Glutamatergic neuron (in vitro differentiated cells): ENCODE results near the gene SPATS1. TPM values are rescaled to one million over a fixed set of nuclear protein-coding genes. Genes with fewer than 3 reads are reported as not detected.
"Not testable (repeated sequence)": the region's sequence is repeated elsewhere in the genome, so short reads cannot be mapped to it uniquely, and the experiment has no call there.

Experiments
- DNase-seq: peaks from one replicate; pipeline ENCODE4 v3.0.0; 2022
- H3K27ac Mint-ChIP-seq: one replicate; pipeline ENCODE4 v1.8.0; 2020; ENCODE audit warnings: mild to moderate bottlenecking, mixed read lengths, inconsistent platforms; ENCODE audit not compliant: unreplicated experiment
- H3K27me3 Mint-ChIP-seq: one replicate; pipeline ENCODE4 v1.8.0; 2020; ENCODE audit warnings: mild to moderate bottlenecking, moderate library complexity, mixed read lengths, inconsistent platforms; ENCODE audit not compliant: unreplicated experiment
- H3K36me3 Mint-ChIP-seq: one replicate; pipeline ENCODE4 v1.8.0; 2020; ENCODE audit warnings: mild to moderate bottlenecking, mixed read lengths, inconsistent platforms; ENCODE audit not compliant: unreplicated experiment
- H3K4me1 Mint-ChIP-seq: one replicate; pipeline ENCODE4 v1.8.0; 2020; ENCODE audit warnings: mild to moderate bottlenecking, low read depth, mixed read lengths, inconsistent platforms; ENCODE audit not compliant: unreplicated experiment
- H3K4me3 Mint-ChIP-seq: one replicate; pipeline ENCODE4 v1.8.0; 2020; ENCODE audit warnings: mild to moderate bottlenecking, mixed read lengths, inconsistent platforms; ENCODE audit not compliant: unreplicated experiment
- H3K9me3 Mint-ChIP-seq: one replicate; pipeline ENCODE4 v1.8.0; 2020; ENCODE audit warnings: mild to moderate bottlenecking, moderate library complexity, mixed read lengths, inconsistent platforms; ENCODE audit not compliant: unreplicated experiment
- total RNA-seq: library from RNA; stranded (reverse); fragmentation: NEBNext Ultra II Directional; extraction: Animal tissue kit (Norgen Biotek cat#: 25700); gene quantifications from one replicate; pipeline ENCODE4 v1.2.1, GENCODE V29; 2021; ENCODE audit not compliant: unreplicated experiment
- TF ChIP-seq, protein P1 (sequence below): fragments of 200-600 bp; sonication (generic); IDR thresholded peaks from one replicate; pipeline ENCODE4 v1.5.0; 2021; ENCODE audit not compliant: partially characterized antibody, unreplicated experiment

Gene SPATS1
- total RNA-seq, 1 donor from 2014 or later = not detected

DNA sequence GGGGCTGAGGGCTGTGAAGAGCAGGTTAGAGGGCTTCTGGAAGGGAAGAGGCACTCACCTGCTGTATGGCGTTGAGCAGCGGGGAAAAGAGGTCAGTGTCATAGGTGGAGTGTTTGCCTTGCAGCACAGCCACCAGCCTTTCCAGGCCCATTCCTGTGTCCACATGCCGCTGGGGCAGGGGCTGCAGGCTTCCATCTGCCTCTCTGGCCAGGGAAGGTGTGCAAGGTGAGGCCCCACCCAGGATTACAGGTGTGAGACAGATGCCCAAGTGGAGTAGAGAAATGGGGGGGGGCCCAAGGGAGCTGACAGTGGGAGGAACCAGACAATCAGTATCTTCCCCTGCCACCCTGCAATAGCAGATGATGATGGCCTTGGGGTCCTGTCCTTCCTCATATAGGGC, 32.2 kb upstream of the SPATS1 start:
- TF ChIP-seq, protein P1, sequence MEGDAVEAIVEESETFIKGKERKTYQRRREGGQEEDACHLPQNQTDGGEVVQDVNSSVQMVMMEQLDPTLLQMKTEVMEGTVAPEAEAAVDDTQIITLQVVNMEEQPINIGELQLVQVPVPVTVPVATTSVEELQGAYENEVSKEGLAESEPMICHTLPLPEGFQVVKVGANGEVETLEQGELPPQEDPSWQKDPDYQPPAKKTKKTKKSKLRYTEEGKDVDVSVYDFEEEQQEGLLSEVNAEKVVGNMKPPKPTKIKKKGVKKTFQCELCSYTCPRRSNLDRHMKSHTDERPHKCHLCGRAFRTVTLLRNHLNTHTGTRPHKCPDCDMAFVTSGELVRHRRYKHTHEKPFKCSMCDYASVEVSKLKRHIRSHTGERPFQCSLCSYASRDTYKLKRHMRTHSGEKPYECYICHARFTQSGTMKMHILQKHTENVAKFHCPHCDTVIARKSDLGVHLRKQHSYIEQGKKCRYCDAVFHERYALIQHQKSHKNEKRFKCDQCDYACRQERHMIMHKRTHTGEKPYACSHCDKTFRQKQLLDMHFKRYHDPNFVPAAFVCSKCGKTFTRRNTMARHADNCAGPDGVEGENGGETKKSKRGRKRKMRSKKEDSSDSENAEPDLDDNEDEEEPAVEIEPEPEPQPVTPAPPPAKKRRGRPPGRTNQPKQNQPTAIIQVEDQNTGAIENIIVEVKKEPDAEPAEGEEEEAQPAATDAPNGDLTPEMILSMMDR = no peak
- peaks cover 7% of the 10 kb centered on the region for H3K36me3 Mint-ChIP-seq
- peak overlapping the region; percentile 75 for H3K27ac Mint-ChIP-seq
- peak overlapping the region; percentile 73 for H3K4me3 Mint-ChIP-seq
- H3K4me1 Mint-ChIP-seq = peaks cover 17% of the 10 kb centered on the region
- peaks cover 8% of the 10 kb centered on the region for H3K9me3 Mint-ChIP-seq
- H3K27me3 Mint-ChIP-seq = peaks cover 7% of the 10 kb centered on the region
- DNase-seq = no peak

DNA sequence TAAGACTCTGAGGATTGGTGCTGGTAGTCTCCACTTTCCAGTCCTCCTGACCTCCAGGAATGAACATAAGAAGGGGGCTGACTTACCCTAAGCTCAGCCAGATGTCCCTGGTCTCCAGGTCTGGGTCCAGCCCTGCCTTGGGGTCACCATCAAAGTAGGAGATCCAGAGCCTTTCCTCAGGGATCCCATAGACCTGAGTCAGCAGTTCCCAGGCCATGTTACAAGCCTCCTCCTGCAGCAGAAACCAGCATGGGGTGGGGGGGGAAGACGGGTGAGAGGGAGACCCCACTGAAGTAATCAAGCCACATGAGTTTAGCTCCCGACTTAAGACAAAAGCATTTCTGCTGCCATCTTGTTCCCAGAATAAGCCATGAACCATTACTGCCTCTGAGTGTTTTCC, 31.1 kb upstream of the SPATS1 start:
- Mint-ChIP-seq H3K27ac (peak overlapping the region; percentile 92), H3K27me3 (peaks cover 2% of the 10 kb centered on the region), H3K4me1 (peaks cover 22% of the 10 kb centered on the region), H3K9me3 (peaks cover 8% of the 10 kb centered on the region), H3K4me3 (peak overlapping the region; percentile 96), H3K36me3 (peaks cover 7% of the 10 kb centered on the region)
- TF ChIP-seq, protein P1 = no peak
- no peak for DNase-seq

DNA sequence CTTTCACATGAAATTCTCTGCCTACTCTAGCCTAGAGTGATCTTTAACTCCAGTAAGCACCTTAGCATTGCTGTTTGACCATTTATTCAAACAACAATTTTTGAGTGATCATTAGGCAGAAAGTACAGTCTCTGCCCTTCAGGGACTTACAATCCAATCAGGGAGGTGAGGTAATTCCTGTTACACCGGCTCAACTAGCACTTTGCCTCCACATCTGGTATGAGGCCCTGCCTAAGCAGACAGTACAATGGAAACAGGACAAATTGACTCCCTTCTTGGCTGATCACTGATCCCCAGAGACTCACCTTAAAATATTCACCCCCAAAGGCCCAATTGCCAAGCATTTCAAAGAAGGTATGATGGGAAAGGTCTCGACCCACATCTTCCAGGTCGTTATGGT, 30.7 kb upstream of the SPATS1 start:
- TF ChIP-seq, protein P1 = no peak
- peaks cover 3% of the 10 kb centered on the region for H3K27me3 Mint-ChIP-seq
- peaks cover 25% of the 10 kb centered on the region for H3K4me1 Mint-ChIP-seq
- peak overlapping the region; percentile 92 for H3K27ac Mint-ChIP-seq
- H3K36me3 Mint-ChIP-seq = peaks cover 7% of the 10 kb centered on the region
- DNase-seq = no peak
- H3K4me3 Mint-ChIP-seq = peak overlapping the region; percentile 96
- H3K9me3 Mint-ChIP-seq = peaks cover 8% of the 10 kb centered on the region

DNA sequence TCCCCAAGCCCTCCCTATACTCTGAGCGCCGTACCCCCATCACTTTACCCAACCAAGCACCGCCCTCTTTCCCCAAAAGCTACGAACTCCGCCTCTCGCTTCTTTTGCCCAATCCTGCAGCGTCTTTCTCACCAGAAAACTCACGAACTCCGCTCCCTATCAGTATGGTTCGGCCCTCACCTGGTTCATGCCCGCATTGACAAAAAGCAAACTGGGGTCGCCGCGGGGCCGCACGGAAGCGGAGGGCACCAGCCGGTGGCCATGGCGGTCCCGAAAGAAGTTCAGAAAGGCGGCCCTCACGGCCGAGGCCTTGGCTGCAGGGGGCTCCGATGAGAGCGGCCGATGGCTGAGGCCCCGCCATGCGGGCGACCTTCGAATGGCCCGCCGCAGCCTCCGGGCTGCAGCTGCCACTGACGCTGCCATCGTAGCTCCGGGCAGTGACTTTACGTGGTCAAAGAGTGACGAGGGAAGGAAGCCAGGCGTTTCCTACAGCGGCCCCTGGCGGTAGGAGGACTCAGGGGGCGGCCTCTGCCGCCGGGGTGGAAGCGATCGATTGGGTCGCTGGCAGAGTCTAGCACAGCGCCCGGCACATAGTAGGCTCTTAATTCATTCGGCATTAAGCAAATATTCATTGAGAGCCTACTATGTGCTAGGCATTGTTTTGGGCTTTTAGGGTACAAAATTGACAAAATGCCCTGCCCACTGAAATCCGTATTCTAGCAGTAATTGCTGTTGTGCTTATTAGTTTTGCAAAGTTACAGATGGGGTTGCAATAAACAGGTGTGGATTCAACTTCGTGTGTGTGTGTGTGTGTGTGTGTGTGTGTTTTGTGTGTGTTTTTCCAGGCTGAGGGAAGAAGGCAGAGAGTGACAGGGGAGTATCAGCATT, 29.3 kb upstream of the SPATS1 start, which contains the start of gene AARS2:
Gene AARS2 (minus strand): TSS at position 447 of the 888 bp plus-strand sequence. CDS start 24 bp downstream, at position 423.
- Mint-ChIP-seq H3K9me3 (peaks cover 10% of the 10 kb centered on the region), H3K27me3 (peaks cover 3% of the 10 kb centered on the region), H3K27ac (peak within 1 kb of the TSS; percentile 92), H3K4me3 (peak within 1 kb of the TSS; percentile 96), H3K36me3 (peaks cover 7% of the 10 kb centered on the region), H3K4me1 (peaks cover 34% of the 10 kb centered on the region)
- TF ChIP-seq, protein P1 = peak; percentile 93
- DNase-seq = peak; percentile 98

DNA sequence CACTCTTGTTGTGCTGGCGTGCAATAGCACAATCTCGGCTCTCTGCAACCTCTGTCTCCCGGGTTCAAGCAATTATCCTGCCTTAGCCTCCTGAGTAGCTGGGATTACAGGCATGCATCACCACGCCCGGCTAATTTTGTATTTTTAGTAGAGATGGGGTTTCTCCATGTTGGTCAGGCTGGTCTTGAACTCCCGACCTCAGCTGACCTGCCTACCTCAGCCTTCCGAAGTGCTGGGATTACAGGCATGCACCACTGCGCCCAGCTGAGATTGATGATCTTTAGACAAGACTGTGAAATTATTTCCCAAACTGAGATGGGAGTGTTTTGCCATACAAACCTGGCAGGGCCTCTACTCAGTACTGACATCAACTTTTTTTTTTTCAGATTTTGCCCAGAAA, 27.8 kb upstream of the SPATS1 start:
- H3K27me3 Mint-ChIP-seq, DNase-seq, H3K4me3 Mint-ChIP-seq, H3K36me3 Mint-ChIP-seq: not testable (repeated sequence)
- Mint-ChIP-seq H3K4me1 (peaks cover 35% of the 10 kb centered on the region), H3K27ac (peak overlapping the region; percentile 45), H3K9me3 (peaks cover 14% of the 10 kb centered on the region)
